ENCODE results near the gene SLC17A9.

Gene SLC17A9

GRCh38 chr20:62952373-62952967, at the start of gene SLC17A9:
TSS of gene SLC17A9 (plus strand) at chr20:62952709. CDS start at chr20:62952831, 122 bp downstream.
- no peak for TF ChIP-seq CTCF (conservative IDR thresholded peaks at IDR 0.05; ENCODE audit: low read depth, low read length)
- peak within 1 kb of the TSS; percentile 47 for H3K4me3 ChIP-seq (ENCODE audit: low read depth, low read length)
- DNase-seq (ENCODE audit: low read depth): no peak

DNA sequence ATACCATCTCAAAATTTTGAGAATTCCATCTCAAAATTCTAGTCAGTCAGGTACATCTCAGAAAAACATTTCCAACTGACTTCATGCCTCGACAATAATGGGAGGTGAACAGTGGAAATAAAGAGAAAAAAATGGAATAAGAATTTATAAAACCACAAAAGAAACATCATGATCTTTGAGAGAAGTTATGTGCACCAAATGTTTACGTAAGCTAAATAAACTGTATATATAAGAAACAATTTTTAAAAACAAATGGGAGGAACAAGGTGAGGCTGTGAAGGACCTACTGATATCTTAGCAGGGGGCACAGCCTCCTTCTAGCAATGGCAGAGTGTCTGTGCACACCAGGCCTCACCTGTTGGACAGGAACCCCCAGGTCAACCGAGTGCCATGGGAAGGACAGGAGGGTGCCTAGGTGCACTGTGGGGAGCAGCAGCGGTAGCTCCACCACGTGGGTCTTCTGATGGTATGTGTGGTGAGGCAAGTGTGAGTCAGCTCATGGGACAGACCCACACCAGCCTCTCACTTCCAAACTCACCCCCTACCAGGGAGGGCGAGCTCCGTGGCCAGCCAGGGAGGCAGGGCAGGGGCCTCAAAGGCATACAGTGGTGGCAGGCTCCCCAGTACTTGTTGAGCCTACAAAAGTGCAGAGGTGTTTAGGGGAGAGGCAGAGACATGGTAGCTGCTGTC, 49.4 kb upstream of the SLC17A9 start:
- peak; percentile 80 for DNase-seq (ENCODE audit: low read depth)
- TF ChIP-seq CTCF (conservative IDR thresholded peaks at IDR 0.05; ENCODE audit: low read depth, low read length): no peak
- H3K4me3 ChIP-seq (ENCODE audit: low read depth, low read length): no peak overlapping the region

GRCh38 chr20:62905536-62906117, 46.9 kb upstream of the SLC17A9 start:
- TF ChIP-seq CTCF (conservative IDR thresholded peaks at IDR 0.05; ENCODE audit: low read depth, low read length): no peak
- no peak overlapping the region for H3K4me3 ChIP-seq (ENCODE audit: low read depth, low read length)
- no peak for DNase-seq (ENCODE audit: low read depth)

GRCh38 chr20:62906209-62906608, 46.3 kb upstream of the SLC17A9 start:
- no peak overlapping the region for H3K4me3 ChIP-seq (ENCODE audit: low read depth, low read length)
- TF ChIP-seq CTCF (conservative IDR thresholded peaks at IDR 0.05; ENCODE audit: low read depth, low read length): no peak
- DNase-seq (ENCODE audit: low read depth): no peak

GRCh38 chr20:62906647-62907375, 45.7 kb upstream of the SLC17A9 start:
- no peak for TF ChIP-seq CTCF (conservative IDR thresholded peaks at IDR 0.05; ENCODE audit: low read depth, low read length)
- no peak overlapping the region for H3K4me3 ChIP-seq (ENCODE audit: low read depth, low read length)
- DNase-seq (ENCODE audit: low read depth): no peak

DNA sequence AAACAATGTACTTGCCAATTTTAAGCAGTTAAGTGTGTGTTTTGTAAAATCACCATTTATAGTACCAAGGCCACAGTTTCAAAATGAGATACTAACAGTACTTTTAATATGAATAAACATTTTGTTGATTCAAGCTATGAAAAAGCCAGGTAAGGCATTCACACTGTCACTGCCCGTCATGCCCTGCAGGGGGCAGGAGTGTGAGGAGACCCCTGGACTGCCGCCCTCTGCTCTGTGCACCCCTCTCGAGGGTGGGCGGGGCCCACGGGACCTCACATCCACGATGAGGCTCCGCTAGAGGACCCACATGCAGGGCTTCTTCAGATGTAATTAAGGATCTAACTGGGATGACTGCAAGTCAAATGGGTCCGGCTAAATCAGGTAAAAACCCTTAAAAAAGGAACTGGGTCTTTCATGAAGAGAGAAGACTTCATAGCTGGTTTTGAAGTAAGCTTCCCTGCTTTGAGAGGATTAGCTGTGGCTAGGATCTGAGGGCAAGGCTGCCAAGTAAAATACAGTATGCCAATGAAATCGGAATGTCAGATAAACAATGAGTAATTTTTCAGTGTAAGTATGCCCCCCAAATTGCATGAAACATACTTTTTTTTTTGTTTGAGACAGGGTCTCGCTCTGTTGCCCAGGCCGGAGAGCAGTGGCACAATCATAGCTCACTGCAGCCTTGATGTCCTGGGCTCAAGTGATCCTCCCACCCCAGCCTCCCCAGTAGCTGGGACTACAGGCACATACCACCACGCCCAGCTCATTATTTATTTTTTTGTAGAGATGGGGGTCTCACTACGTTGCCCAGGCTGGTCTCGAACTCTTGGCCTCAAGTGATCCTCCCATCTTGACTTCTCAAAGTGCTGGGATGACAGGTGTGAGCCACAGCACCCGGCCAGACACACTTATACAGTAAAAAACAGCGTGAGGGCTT, 44.9 kb upstream of the SLC17A9 start:
- DNase-seq (ENCODE audit: low read depth): no peak
- TF ChIP-seq CTCF (conservative IDR thresholded peaks at IDR 0.05; ENCODE audit: low read depth, low read length): peak; percentile 68
- H3K4me3 ChIP-seq (ENCODE audit: low read depth, low read length): no peak overlapping the region

Data from choroid plexus epithelial cell (primary cell).